SK-N-SH (cell line): Measurements from ENCODE around the gene SULT6B1. TPM values are rescaled to one million over a fixed set of nuclear protein-coding genes. Genes with fewer than 3 reads are reported as not detected.

Experiments
- CTCF ChIA-PET: fragments of 300-600, 350-600 bp; formaldehyde crosslinking; extraction: SDS; loops from one replicate; lab custom pipeline; 2021; lab: Yijun Ruan, JAX
- POLR2A ChIA-PET: fragments of 350-600 bp; sonication (Branson Sonifier 250); formaldehyde crosslinking; extraction: SDS; loops from one replicate; lab custom pipeline; 2020; ENCODE audit warnings: antibody characterized with exemption, inconsistent platforms; lab: Yijun Ruan, JAX
- DNase-seq: peaks from one replicate; pipeline ENCODE4 v3.0.0; 2012
- H2AFZ ChIP-seq: fragments of 200-600 bp; sonication (generic); 2 replicates; pipeline ENCODE4 v1.8.1; 2016; ENCODE audit warnings: antibody characterized with exemption, mild to moderate bottlenecking, low read depth
- H3F3A ChIP-seq: fragments of 200-600 bp; sonication (generic); replicated peaks from 2 replicates; pipeline ENCODE3; 2016; ENCODE audit warnings: antibody characterized with exemption, mild to moderate bottlenecking; ENCODE audit not compliant: insufficient read depth
- H3K27ac ChIP-seq, 2 experiments: fragments of 200-500 bp in 1 of 2; fragments of 200-600 bp in 1 of 2; sonication (Bioruptor generic) in 1 of 2; sonication (generic), shearing (Covaris generic) in 1 of 2; 2 replicates each; pipeline versions ENCODE4 v1.5.1 to v1.6.1; 2014 to 2016; ENCODE audit warnings: low read depth in 2 of 2, inconsistent platforms in 1 of 2, low read length in 1 of 2, mild to moderate bottlenecking in 1 of 2, mixed read lengths in 1 of 2
- H3K27me3 ChIP-seq: fragments of 200-600 bp; sonication (generic), shearing (Covaris generic); 2 replicates; pipeline ENCODE4 v1.6.1; 2016; ENCODE audit warnings: mixed run types; ENCODE audit not compliant: insufficient read depth
- H3K36me3 ChIP-seq, 2 experiments: fragments of 200-500 bp in 1 of 2; fragments of 200-600 bp in 1 of 2; sonication (Bioruptor generic) in 1 of 2; sonication (generic) in 1 of 2; replicated peaks in 1 of 2; 2 replicates each; pipeline versions ENCODE3 to v1.5.1; 2014 to 2016; ENCODE audit warnings: low read length in 1 of 2, mild to moderate bottlenecking in 1 of 2; ENCODE audit not compliant: insufficient read depth in 2 of 2, control insufficient read depth in 1 of 2
- H3K4me1 ChIP-seq, 2 experiments: fragments of 200-500 bp in 1 of 2; fragments of 200-600 bp in 1 of 2; sonication (Bioruptor generic) in 1 of 2; sonication (generic), shearing (Covaris generic) in 1 of 2; 2 replicates each; pipeline versions ENCODE4 v1.5.1 to v1.6.1; 2014 to 2016; ENCODE audit warnings: low read depth in 1 of 2, low read length in 1 of 2, mixed run types in 1 of 2; ENCODE audit not compliant: insufficient read depth in 2 of 2, control insufficient read depth in 1 of 2
- H3K4me2 ChIP-seq: fragments of 200-600 bp; sonication (generic), shearing (Covaris generic); 2 replicates; pipeline ENCODE4 v1.6.1; 2017; ENCODE audit warnings: mixed run types
- H3K4me3 ChIP-seq, 2 experiments: fragments of 200-500 bp in 1 of 2; fragments of 200-600 bp in 1 of 2; sonication (Bioruptor generic) in 1 of 2; sonication (generic), shearing (Covaris generic) in 1 of 2; 2 replicates each; pipeline versions ENCODE4 v1.5.1 to v1.8.1; 2014 to 2016; ENCODE audit warnings: low read depth in 2 of 2, inconsistent platforms in 1 of 2, low read length in 1 of 2, mild to moderate bottlenecking in 1 of 2, mixed read lengths in 1 of 2, moderate library complexity in 1 of 2
- H3K79me2 ChIP-seq: fragments of 200-600 bp; sonication (generic); 2 replicates; pipeline ENCODE4 v1.8.1; 2017; ENCODE audit warnings: mild to moderate bottlenecking; ENCODE audit not compliant: insufficient read depth
- H3K9ac ChIP-seq: fragments of 200-600 bp; sonication (generic); 2 replicates; pipeline ENCODE4 v1.6.1; 2017; ENCODE audit warnings: mixed run types
- H3K9me2 ChIP-seq: fragments of 200-600 bp; sonication (generic); 2 replicates; pipeline ENCODE4 v1.6.1; 2017; ENCODE audit warnings: mixed run types
- H3K9me3 ChIP-seq: fragments of 200-600 bp; sonication (generic); 2 replicates; pipeline ENCODE4 v1.6.1; 2017; ENCODE audit warnings: mixed run types, mild to moderate bottlenecking, moderate library complexity
- H4K20me1 ChIP-seq: fragments of 200-600 bp; sonication (generic); 2 replicates; pipeline ENCODE4 v1.6.1; 2017; ENCODE audit warnings: mild to moderate bottlenecking, mixed run types; ENCODE audit not compliant: insufficient read depth
- CTCF ChIP-seq: fragments of 200-600 bp; sonication (generic); IDR thresholded peaks from 2 replicates; pipeline ENCODE4 v1.6.1; 2017; ENCODE audit warnings: antibody characterized with exemption, mild to moderate bottlenecking, moderate library complexity
- EP300 ChIP-seq, 2 experiments: IDR thresholded peaks; 2 replicates each; pipeline versions ENCODE4 v1.4.0 to v1.6.1; 2012; ENCODE audit warnings: borderline replicate concordance in 1 of 2, low read depth in 1 of 2, low read length in 1 of 2
- FOXJ3 ChIP-seq: sonication (generic); formaldehyde crosslinking; IDR thresholded peaks from 2 replicates; pipeline ENCODE4 v1.5.1; 2020; ENCODE audit warnings: mild to moderate bottlenecking, missing genetic modification reagents
- GABPA ChIP-seq: IDR thresholded peaks from 2 replicates; pipeline ENCODE4 v1.4.0; 2012; ENCODE audit warnings: low read depth, mild to moderate bottlenecking
- NFIC ChIP-seq: IDR thresholded peaks from 2 replicates; pipeline ENCODE4 v1.4.0; 2012; ENCODE audit warnings: borderline replicate concordance
- NRF1 ChIP-seq: IDR thresholded peaks from 2 replicates; pipeline ENCODE4 v1.6.1; 2012; ENCODE audit warnings: low read depth, mild to moderate bottlenecking, low read length
- POLR2AphosphoS5 ChIP-seq: IDR thresholded peaks from 2 replicates; pipeline ENCODE4 v1.6.1; 2012; ENCODE audit warnings: low read depth, low read length
- RCOR1 ChIP-seq: fragments of 150-350 bp; IDR thresholded peaks from 2 replicates; pipeline ENCODE4 v1.6.1; 2017; ENCODE audit warnings: antibody characterized with exemption, low read length
- RFX5 ChIP-seq: IDR thresholded peaks from 2 replicates; pipeline ENCODE4 v1.6.1; 2012; ENCODE audit warnings: mild to moderate bottlenecking, improper control_type of control experiment, low read length
- RXRA ChIP-seq: IDR thresholded peaks from 2 replicates; pipeline ENCODE4 v1.4.0; 2012; ENCODE audit warnings: low read depth, mild to moderate bottlenecking, borderline replicate concordance
- SIN3A ChIP-seq: IDR thresholded peaks from 2 replicates; pipeline ENCODE4 v1.6.1; 2012; ENCODE audit warnings: low read depth, mild to moderate bottlenecking, low read length, moderate library complexity, borderline replicate concordance
- TCF12 ChIP-seq: IDR thresholded peaks from 2 replicates; pipeline ENCODE4 v1.4.0; 2012
- USF1 ChIP-seq: IDR thresholded peaks from 2 replicates; pipeline ENCODE4 v1.4.0; 2012; ENCODE audit warnings: low read depth, borderline replicate concordance
- USF2 ChIP-seq: fragments of 150-350 bp; IDR thresholded peaks from 2 replicates; pipeline ENCODE4 v1.6.1; 2017; ENCODE audit warnings: antibody characterized with exemption, low read length, low read depth, borderline replicate concordance
- WGBS: methylation state at CpG from one replicate; pipeline ENCODE4 v1.1.6; 2017; ENCODE audit warnings: low lambda C conversion rate; 5-methylcytosine and 5-hydroxymethylcytosine counted together
- polyA plus RNA-seq, 3 experiments: library from polyadenylated mRNA; depleted of rRNA; stranded (reverse); fragments of >200 nt; gene quantifications; 2 replicates each; pipeline ENCODE4 v1.2.3, GENCODE V29; 2012
- TF ChIP-seq, protein P1 (sequence below): IDR thresholded peaks from 2 replicates; pipeline ENCODE4 v1.4.0; 2012; ENCODE audit warnings: low read depth, borderline replicate concordance
- TF ChIP-seq, protein P2 (sequence below): fragments of 150-350 bp; IDR thresholded peaks from 2 replicates; pipeline ENCODE4 v1.6.1; 2016; ENCODE audit warnings: mild to moderate bottlenecking, low read depth, low read length
- TF ChIP-seq, protein P3 (sequence below): IDR thresholded peaks from 2 replicates; pipeline ENCODE4; 2012

The SULT6B1 gene
- polyA plus RNA-seq, 1 of the 3 experiments (the other 2 are of a cell fraction): not detected

- Histone ChIP-seq H3K27ac (peak overlapping the region in 1 of 2 experiments; percentile 0; a peak in 2 of 4 replicates), H3K27me3 (no peaks in the 10 kb centered on the region), H3K36me3 (peaks cover 62 to 76% of the 10 kb centered on the region in 2 experiments), H3K4me3 (no peak overlapping the region), H3F3A (peaks cover 22% of the 10 kb centered on the region), H3K4me2 (no peak overlapping the region)
- TF ChIP-seq RXRA (no peak), GABPA (no peak), NFIC (no peak), TCF12 (no peak), NRF1 (no peak), SIN3A (no peak), RFX5 (no peak), USF2 (no peak), EP300 (IDR thresholded peaks at IDR 0.05; ENCODE audit: borderline replicate concordance in 1 of 2, low read depth in 1 of 2, low read length in 1 of 2) (no peak), POLR2AphosphoS5 (no peak), USF1 (no peak), CTCF (no peak), RCOR1 (no peak), FOXJ3 (no peak)
- TF ChIP-seq, protein P1, sequence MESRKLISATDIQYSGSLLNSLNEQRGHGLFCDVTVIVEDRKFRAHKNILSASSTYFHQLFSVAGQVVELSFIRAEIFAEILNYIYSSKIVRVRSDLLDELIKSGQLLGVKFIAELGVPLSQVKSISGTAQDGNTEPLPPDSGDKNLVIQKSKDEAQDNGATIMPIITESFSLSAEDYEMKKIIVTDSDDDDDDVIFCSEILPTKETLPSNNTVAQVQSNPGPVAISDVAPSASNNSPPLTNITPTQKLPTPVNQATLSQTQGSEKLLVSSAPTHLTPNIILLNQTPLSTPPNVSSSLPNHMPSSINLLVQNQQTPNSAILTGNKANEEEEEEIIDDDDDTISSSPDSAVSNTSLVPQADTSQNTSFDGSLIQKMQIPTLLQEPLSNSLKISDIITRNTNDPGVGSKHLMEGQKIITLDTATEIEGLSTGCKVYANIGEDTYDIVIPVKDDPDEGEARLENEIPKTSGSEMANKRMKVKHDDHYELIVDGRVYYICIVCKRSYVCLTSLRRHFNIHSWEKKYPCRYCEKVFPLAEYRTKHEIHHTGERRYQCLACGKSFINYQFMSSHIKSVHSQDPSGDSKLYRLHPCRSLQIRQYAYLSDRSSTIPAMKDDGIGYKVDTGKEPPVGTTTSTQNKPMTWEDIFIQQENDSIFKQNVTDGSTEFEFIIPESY: no peak
- TF ChIP-seq, protein P2, sequence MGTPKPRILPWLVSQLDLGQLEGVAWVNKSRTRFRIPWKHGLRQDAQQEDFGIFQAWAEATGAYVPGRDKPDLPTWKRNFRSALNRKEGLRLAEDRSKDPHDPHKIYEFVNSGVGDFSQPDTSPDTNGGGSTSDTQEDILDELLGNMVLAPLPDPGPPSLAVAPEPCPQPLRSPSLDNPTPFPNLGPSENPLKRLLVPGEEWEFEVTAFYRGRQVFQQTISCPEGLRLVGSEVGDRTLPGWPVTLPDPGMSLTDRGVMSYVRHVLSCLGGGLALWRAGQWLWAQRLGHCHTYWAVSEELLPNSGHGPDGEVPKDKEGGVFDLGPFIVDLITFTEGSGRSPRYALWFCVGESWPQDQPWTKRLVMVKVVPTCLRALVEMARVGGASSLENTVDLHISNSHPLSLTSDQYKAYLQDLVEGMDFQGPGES: no peak
- TF ChIP-seq, protein P3, sequence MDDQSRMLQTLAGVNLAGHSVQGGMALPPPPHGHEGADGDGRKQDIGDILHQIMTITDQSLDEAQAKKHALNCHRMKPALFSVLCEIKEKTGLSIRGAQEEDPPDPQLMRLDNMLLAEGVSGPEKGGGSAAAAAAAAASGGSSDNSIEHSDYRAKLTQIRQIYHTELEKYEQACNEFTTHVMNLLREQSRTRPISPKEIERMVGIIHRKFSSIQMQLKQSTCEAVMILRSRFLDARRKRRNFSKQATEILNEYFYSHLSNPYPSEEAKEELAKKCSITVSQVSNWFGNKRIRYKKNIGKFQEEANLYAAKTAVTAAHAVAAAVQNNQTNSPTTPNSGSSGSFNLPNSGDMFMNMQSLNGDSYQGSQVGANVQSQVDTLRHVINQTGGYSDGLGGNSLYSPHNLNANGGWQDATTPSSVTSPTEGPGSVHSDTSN: no peak
- TF ChIP-seq, all 33 proteins: peak for 0
- peaks cover 11% of the 10 kb centered on the region; the same call in 1 of the 2 replicates for H3K9me3 ChIP-seq
- H4K20me1 ChIP-seq: peaks cover 6% of the 10 kb centered on the region; the same call in 1 of the 2 replicates
- WGBS: 100% methylated on average over 1 of the region's 1 CpG
- no peak overlapping the region for H3K9ac ChIP-seq
- ChIA-PET CTCF (interaction anchor here (0.6 to 2.0 kb wide), 2 partner anchors 33 to 195 kb away, joined by 3 to 16 read pairs; no protein-coding TSS in a partner anchor), POLR2A (interaction anchor here (1.1 kb wide), 1 partner anchor 45 kb away, joined by 3 read pairs; no protein-coding TSS in a partner anchor)
- peaks cover 85% of the 10 kb centered on the region for H3K79me2 ChIP-seq
- H2AFZ ChIP-seq: no peak overlapping the region
- H3K4me1 ChIP-seq: peaks cover 6 to 15% of the 10 kb centered on the region in 2 experiments; a peak in 3 of 4 replicates
- H3K9me2 ChIP-seq: no peaks in the 10 kb centered on the region; the same call in 1 of the 2 replicates
- no peak for DNase-seq
These were observed 13.3 kb upstream of the SULT6B1 start for GRCh38 chr2:37201766-37202165.
